HEK293 (cell line): Measurements from ENCODE around the gene FTL.
"Not testable (repeated sequence)": the region's sequence is repeated elsewhere in the genome, so short reads cannot be mapped to it uniquely, and the experiment has no call there.

Experiments
- CTCF ChIA-PET: fragments of 350-600 bp; formaldehyde crosslinking; extraction: SDS; loops from one replicate; lab custom pipeline; 2021; ENCODE audit warnings: antibody characterized with exemption; lab: Yijun Ruan, JAX
- POLR2A ChIA-PET: fragments of 300-600 bp; formaldehyde crosslinking; extraction: SDS; loops from one replicate; lab custom pipeline; 2020; ENCODE audit warnings: antibody characterized with exemption, inconsistent platforms; lab: Yijun Ruan, JAX
- H3K27ac ChIP-seq: fragments of 200-500 bp; sonication (Bioruptor generic); 2 replicates; pipeline ENCODE4 v1.5.1; 2014; ENCODE audit warnings: low read depth, low read length, control low read depth, inconsistent platforms; ENCODE audit errors: extremely low read depth
- H3K36me3 ChIP-seq, 2 experiments: fragments of 200-500 bp in 1 of 2; sonication (Bioruptor generic) in 1 of 2; 1 replicate in 1 of 2; 2 replicates in 1 of 2; pipeline ENCODE4 v1.5.1; 2014 to 2017; ENCODE audit warnings: inconsistent platforms in 2 of 2, low read length in 2 of 2; ENCODE audit not compliant: control insufficient read depth in 2 of 2, insufficient read depth in 1 of 2
- H3K4me1 ChIP-seq: fragments of 200-500 bp; sonication (Bioruptor generic); 2 replicates; pipeline ENCODE4 v1.5.1; 2014; ENCODE audit warnings: mild to moderate bottlenecking, low read length, inconsistent platforms; ENCODE audit not compliant: control insufficient read depth, insufficient read depth
- H3K4me3 ChIP-seq: 2 replicates; pipeline ENCODE4 v1.5.1; 2011; ENCODE audit warnings: low read depth, mild to moderate bottlenecking, control low read depth, low read length, moderate library complexity
- H3K9me3 ChIP-seq: fragments of 200-500 bp; sonication (Bioruptor generic); 2 replicates; pipeline ENCODE4 v1.5.1; 2014; ENCODE audit warnings: low read depth, low read length, inconsistent platforms; ENCODE audit not compliant: control insufficient read depth, insufficient read depth
- KLF1 ChIP-seq: fragments of 450-650 bp; formaldehyde crosslinking; IDR thresholded peaks from 2 replicates; pipeline ENCODE4 v1.5.1; 2016; ENCODE audit warnings: missing biosample characterization, missing genetic modification characterization
- PRDM6 ChIP-seq: fragments of 450-650 bp; formaldehyde crosslinking; IDR thresholded peaks from 2 replicates; pipeline ENCODE4 v1.5.1; 2017; ENCODE audit warnings: missing biosample characterization, missing genetic modification characterization
- ZFHX2 ChIP-seq: fragments of 450-650 bp; formaldehyde crosslinking; conservative IDR thresholded peaks from 2 replicates; pipeline ENCODE4 v1.5.1; 2016; ENCODE audit warnings: missing biosample characterization, missing genetic modification characterization
- ZFP41 ChIP-seq: fragments of 450-650 bp; formaldehyde crosslinking; IDR thresholded peaks from 2 replicates; pipeline ENCODE4 v1.5.1; 2016; ENCODE audit warnings: missing biosample characterization, missing genetic modification characterization, borderline replicate concordance
- ZNF16 ChIP-seq: fragments of 450-650 bp; formaldehyde crosslinking; IDR thresholded peaks from 2 replicates; pipeline ENCODE4 v1.5.1; 2016; ENCODE audit warnings: low read depth, missing biosample characterization, missing genetic modification characterization
- ZNF280D ChIP-seq: fragments of 450-650 bp; formaldehyde crosslinking; IDR thresholded peaks from 2 replicates; pipeline ENCODE4 v1.5.1; 2016; ENCODE audit warnings: missing biosample characterization, missing genetic modification characterization
- ZNF335 ChIP-seq: fragments of 450-650 bp; formaldehyde crosslinking; conservative IDR thresholded peaks from 2 replicates; pipeline ENCODE4 v1.5.1; 2016; ENCODE audit warnings: missing biosample characterization, missing genetic modification characterization
- ZNF362 ChIP-seq: fragments of 450-650 bp; formaldehyde crosslinking; IDR thresholded peaks from 2 replicates; pipeline ENCODE4 v1.5.1; 2016; ENCODE audit warnings: missing biosample characterization, missing genetic modification characterization
- ZNF366 ChIP-seq: fragments of 450-650 bp; formaldehyde crosslinking; conservative IDR thresholded peaks from 2 replicates; pipeline ENCODE4 v1.5.1; 2016; ENCODE audit warnings: missing biosample characterization, missing genetic modification characterization
- ZNF449 ChIP-seq: fragments of 450-650 bp; formaldehyde crosslinking; IDR thresholded peaks from 2 replicates; pipeline ENCODE4 v1.5.1; 2017; ENCODE audit warnings: missing biosample characterization, mild to moderate bottlenecking, missing genetic modification characterization, moderate library complexity
- ZNF585B ChIP-seq: fragments of 450-650 bp; formaldehyde crosslinking; IDR thresholded peaks from 2 replicates; pipeline ENCODE4 v1.5.1; 2016; ENCODE audit warnings: missing biosample characterization, missing genetic modification characterization
- ZNF600 ChIP-seq: fragments of 450-650 bp; formaldehyde crosslinking; IDR thresholded peaks from 2 replicates; pipeline ENCODE4 v1.5.1; 2016; ENCODE audit warnings: missing biosample characterization, missing genetic modification characterization
- ZNF664 ChIP-seq: fragments of 450-650 bp; formaldehyde crosslinking; IDR thresholded peaks from 2 replicates; pipeline ENCODE4 v1.5.1; 2016; ENCODE audit warnings: missing biosample characterization, missing genetic modification characterization
- ZNF830 ChIP-seq: fragments of 450-650 bp; IDR thresholded peaks from 2 replicates; pipeline ENCODE4 v1.5.0; 2018; ENCODE audit warnings: missing biosample characterization, missing genetic modification characterization, low read depth, mild to moderate bottlenecking, moderate library complexity

Gene FTL

GRCh38 chr19:48925240-48925843 is 39.8 kb upstream of the FTL start:
- ChIA-PET CTCF (interaction anchor here (0.9 to 2.4 kb wide), 2 partner anchors 45 to 68 kb away, joined by 5 to 8 read pairs; partner anchors contain the start of gene RUVBL2), POLR2A (interaction anchor here (0.6 to 2.0 kb wide), 4 partner anchors 28 to 205 kb away, joined by 3 to 5 read pairs (median 3); partner anchors contain the start of gene PPP1R15A)
- no peak overlapping the region for H3K27ac ChIP-seq
- peaks cover 7 to 23% of the 10 kb centered on the region in 2 experiments; a peak in 2 of 3 replicates for H3K36me3 ChIP-seq
- TF ChIP-seq PRDM6 (tag by site-specific recombination) (no peak), ZNF16 (tag by site-specific recombination) (no peak), ZFP41 (tag by site-specific recombination) (no peak), ZNF280D (tag by site-specific recombination) (no peak), KLF1 (tag by site-specific recombination) (peak; percentile 42), ZNF335 (peak; percentile 59), ZNF830 (tag by site-specific recombination) (no peak), ZNF362 (peak; percentile 82; the same call in 1 of the 2 replicates), ZNF366 (tag by site-specific recombination) (no peak), ZNF600 (no peak), ZNF585B (tag by site-specific recombination) (no peak), ZNF449 (tag by site-specific recombination) (0 out of 2 replicates have a peak, but pooled peaks have one; percentile 16)
- H3K4me1 ChIP-seq = no peaks in the 10 kb centered on the region
- H3K4me3 ChIP-seq = no peak overlapping the region
- no peaks in the 10 kb centered on the region for H3K9me3 ChIP-seq

- ChIA-PET CTCF (interaction anchor here (0.9 to 2.4 kb wide), 3 partner anchors 45 to 203 kb away, joined by 4 to 8 read pairs (median 5); partner anchors contain the start of gene RUVBL2), POLR2A (interaction anchor here (0.6 to 2.0 kb wide), 4 partner anchors 27 to 205 kb away, joined by 3 to 5 read pairs (median 3); partner anchors contain the start of gene PPP1R15A)
- peaks cover 3 to 20% of the 10 kb centered on the region in 2 experiments; a peak in 2 of 3 replicates for H3K36me3 ChIP-seq
- not testable (repeated sequence) for H3K27ac ChIP-seq, H3K9me3 ChIP-seq, H3K4me1 ChIP-seq, H3K4me3 ChIP-seq
- TF ChIP-seq ZFHX2 (tag by site-specific recombination) = peak; percentile 22; the same call in 1 of the 2 replicates
- peak; percentile 71 for TF ChIP-seq ZNF664 (tag by site-specific recombination)
Observed at GRCh38 chr19:48925890-48926289, 39.2 kb upstream of the FTL start.
